Measurements from ENCODE around the gene DLG2.

GRCh38 chr11:83648610-83649527 lies 1978.3 kb downstream of the DLG2 start:
- TF ChIP-seq CTCF (IDR thresholded peaks at IDR 0.05; ENCODE audit: low read depth, low read length) (no peak), EZH2phosphoT487 (IDR thresholded peaks at IDR 0.05; ENCODE audit: low read depth) (no peak)
